NB4 (cell line): ENCODE measurements around the gene PPP2R5C.

Experiments used
- DNase-seq: peaks from one replicate; pipeline ENCODE4 v3.0.0; 2010; ENCODE audit warnings: low read depth
- H3K4me3 ChIP-seq: one replicate; pipeline ENCODE4 v1.5.1; 2011; ENCODE audit warnings: mild to moderate bottlenecking, low read depth, low read length, moderate library complexity
- CTCF ChIP-seq: IDR thresholded peaks from one replicate; pipeline ENCODE4 v1.5.1; 2012; ENCODE audit warnings: low read depth, low read length
- MAX ChIP-seq: IDR thresholded peaks from 2 replicates; pipeline ENCODE4 v1.6.1; 2011; ENCODE audit warnings: low read depth, low read length
- MYC ChIP-seq: IDR thresholded peaks from 2 replicates; pipeline ENCODE4 v1.6.1; 2011; ENCODE audit warnings: low read depth, low read length
- POLR2A ChIP-seq: IDR thresholded peaks from 2 replicates; pipeline ENCODE4 v1.6.1; 2011; ENCODE audit warnings: mild to moderate bottlenecking; ENCODE audit not compliant: insufficient read length; ENCODE audit errors: extremely low read depth

Gene PPP2R5C

DNA sequence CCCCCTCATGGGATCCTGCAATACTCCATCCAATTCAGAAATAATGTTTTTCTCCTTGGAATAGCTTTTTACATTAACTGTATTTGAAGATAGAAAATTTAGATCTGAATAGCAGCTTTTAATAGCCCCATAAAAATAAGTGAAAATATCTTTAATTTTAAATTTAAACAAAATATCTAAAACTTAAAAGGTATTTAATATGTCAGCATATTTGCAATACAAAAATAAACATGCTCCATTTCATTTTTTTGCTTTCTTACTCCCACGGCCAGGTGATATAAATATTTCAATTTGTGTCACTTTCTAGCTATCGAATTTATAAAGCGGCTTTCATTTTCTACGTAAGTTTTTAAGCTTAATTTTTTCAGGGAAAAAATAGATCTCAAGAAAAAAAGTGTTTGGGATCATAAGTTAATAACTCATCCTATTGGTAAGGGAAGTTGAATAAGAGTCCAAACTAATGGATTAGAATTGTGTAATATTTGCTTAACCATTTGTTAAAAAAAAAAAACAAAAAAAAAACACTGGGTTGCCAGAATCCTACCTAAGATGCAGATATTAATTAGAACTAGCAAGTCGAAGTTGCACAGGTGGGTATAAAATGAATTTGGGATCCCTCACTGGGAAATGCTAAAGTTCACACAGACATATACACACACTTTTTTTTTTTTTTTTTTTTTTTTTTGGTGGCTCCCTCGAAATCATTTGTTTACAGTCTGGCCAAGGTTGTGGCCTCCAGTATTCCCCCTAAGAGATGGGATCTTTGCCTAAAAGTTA lies 47.6 kb downstream of the PPP2R5C start:
- peak overlapping the region; percentile 99 for H3K4me3 ChIP-seq
- TF ChIP-seq POLR2A (no peak), CTCF (no peak), MYC (no peak), MAX (no peak)
- no peak for DNase-seq

- peak; percentile 94 for DNase-seq
- peak overlapping the region; percentile 99 for H3K4me3 ChIP-seq
- TF ChIP-seq POLR2A (peak; percentile 56), CTCF (no peak), MAX (peak; percentile 62), MYC (peak; percentile 46; the same call in 1 of the 2 replicates)
These were observed 48.4 kb downstream of the PPP2R5C start for GRCh38 chr14:101809671-101810514.

DNA sequence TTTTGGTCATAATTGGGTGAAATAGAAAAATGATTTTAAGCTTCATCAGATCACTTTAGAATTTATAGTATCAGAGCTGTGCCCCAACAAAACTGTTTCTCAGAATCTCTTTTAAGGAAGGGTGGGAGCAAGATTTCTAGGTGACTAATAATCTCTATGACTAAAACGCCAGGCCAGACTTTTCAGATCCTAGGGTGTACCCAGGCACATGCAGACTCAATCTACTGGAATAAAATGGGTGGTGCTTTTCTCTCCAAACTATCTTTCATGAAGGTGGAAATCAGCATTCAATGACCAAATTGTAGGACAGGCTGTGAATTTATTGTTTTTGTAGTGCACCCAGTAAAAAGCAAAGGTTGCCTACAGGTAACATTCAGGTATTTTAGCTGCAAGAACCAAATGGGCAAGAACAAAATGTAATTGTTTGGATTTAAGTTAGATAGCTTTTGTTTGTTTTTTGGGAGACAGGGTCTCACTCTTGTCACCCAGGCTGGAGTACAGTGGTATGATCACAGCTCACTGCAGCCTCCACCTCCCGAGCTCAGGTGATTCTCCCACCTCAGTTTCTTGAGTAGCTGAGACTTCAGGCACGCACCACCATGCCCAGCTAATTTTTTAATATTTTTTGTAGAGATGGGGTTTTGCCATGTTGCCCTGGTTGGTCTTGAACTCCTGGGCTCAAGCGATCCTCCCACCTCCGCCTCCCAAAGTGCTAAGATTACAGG lies 49.5 kb downstream of the PPP2R5C start:
- TF ChIP-seq MAX (no peak), POLR2A (no peak), CTCF (no peak), MYC (no peak)
- H3K4me3 ChIP-seq: peak overlapping the region; percentile 99

GRCh38 chr14:101812071-101812470 lies 50.6 kb downstream of the PPP2R5C start:
- TF ChIP-seq CTCF: no peak
- no peak for TF ChIP-seq MAX
- no peak for TF ChIP-seq MYC
- no peak for TF ChIP-seq POLR2A
- peak overlapping the region; percentile 99 for H3K4me3 ChIP-seq
- no peak for DNase-seq

More for the DNA sequence above, 49.5 kb downstream of the PPP2R5C start:
- no peak for DNase-seq

GRCh38 chr14:101813171-101813759 lies 51.8 kb downstream of the PPP2R5C start:
- H3K4me3 ChIP-seq: no peak overlapping the region
- no peak for DNase-seq
- no peak for TF ChIP-seq MAX
- no peak for TF ChIP-seq CTCF
- TF ChIP-seq POLR2A: no peak
- TF ChIP-seq MYC: no peak
